H1 (cell line): ENCODE data around the gene HOXB4. TPM values are rescaled to one million over a fixed set of nuclear protein-coding genes. Genes with fewer than 3 reads are reported as not detected.

Experiments
- KDM1A ChIP-seq: fragments of 200-600, 300-600 bp; sonication (generic); IDR thresholded peaks from 2 replicates; pipeline ENCODE4 v1.7.1; 2016; ENCODE audit warnings: mild to moderate bottlenecking, low read length, borderline replicate concordance
- polyA plus RNA-seq, 7 experiments: library from polyadenylated mRNA; depleted of rRNA in 3 of 7; stranded (reverse) in 5 of 7; unstranded in 2 of 7; fragments of >200 nt in 5 of 7; fragments of 200-250 nt in 2 of 7; gene quantifications; 1 replicate in 5 of 7; 2 replicates in 1 of 7; 4 replicates in 1 of 7; pipeline versions ENCODE4 v1.2.1 to v1.2.3, GENCODE V29; 2011 to 2013; ENCODE audit warnings: missing spikeins in 2 of 7, mixed read lengths in 2 of 7
- total RNA-seq: library from RNA; stranded (reverse); fragmentation: NEBNext Ultra II Directional; extraction: Animal tissue kit (Norgen Biotek cat#: 25700); gene quantifications from 2 replicates; pipeline ENCODE4 v1.2.1, GENCODE V29; 2021

Gene HOXB4
- total and polyA plus RNA-seq, 2 of the 8 experiments (the other 6 are each of a cell fraction or from before 2014, with no cell fraction given): not detected

GRCh38 chr17:48575066-48575582 is 3.0 kb downstream of the HOXB4 start (continued):
- no peak for TF ChIP-seq KDM1A
